ENCODE data around the gene ACVR1. TPM values are rescaled to one million over a fixed set of nuclear protein-coding genes. Genes with fewer than 3 reads are reported as not detected.

The ACVR1 gene
- total and polyA plus RNA-seq, 9 of the 15 experiments (the other 6 are each of a cell fraction or from before 2014, with no cell fraction given) = 3.8 to 14.3 (median 6.9) TPM

- no peaks in the 10 kb centered on the region for H3K9me1 ChIP-seq (ENCODE audit: control insufficient read depth, insufficient read depth, low read length)
- no peaks in the 10 kb centered on the region for H3K79me2 ChIP-seq (ENCODE audit: control insufficient read depth, insufficient read depth, low read length)
- H2AFZ ChIP-seq (ENCODE audit: low read depth, low read length) = no peak overlapping the region
- H3K27ac ChIP-seq (ENCODE audit: extremely low read depth, low read depth, low read length) = no peak overlapping the region
- ATAC-seq (no peak), FAIRE-seq (no peak), DNase-seq (ENCODE audit: extremely low read depth in 1 of 4, low spot score in 3 of 4) (no peak)
- CTCF ChIA-PET (ENCODE audit: low intra/inter-chr PET ratio) = no interaction called here
- no peak overlapping the region for H3K9ac ChIP-seq (ENCODE audit: insufficient read depth in 1 of 2, low read depth in 2 of 2, low read length in 2 of 2)
- no peak overlapping the region for H3K4me3 ChIP-seq
- no peaks in the 10 kb centered on the region for H4K20me1 ChIP-seq (replicated peaks; ENCODE audit: control insufficient read depth, insufficient read depth, low read length)
- no peaks in the 10 kb centered on the region for H3K27me3 ChIP-seq (ENCODE audit: control insufficient read depth in 2 of 2, insufficient read depth in 2 of 2, low read length in 2 of 2)
- H3K4me1 ChIP-seq (replicated peaks in 1 of 2; ENCODE audit: control insufficient read depth in 2 of 2, insufficient read depth in 2 of 2, low read length in 2 of 2) = peaks cover 19 to 43% of the 10 kb centered on the region in 2 experiments
- no peaks in the 10 kb centered on the region for H3K36me3 ChIP-seq (ENCODE audit: control insufficient read depth, insufficient read depth, low read length)
- H3K9me3 ChIP-seq (replicated peaks; ENCODE audit: control insufficient read depth, insufficient read depth, low read depth, low read length) = no peaks in the 10 kb centered on the region
- TF ChIP-seq PURB (CRISPR knock-in tag; IDR thresholded peaks at IDR 0.05; ENCODE audit: low read depth) (no peak), SPI1 (IDR thresholded peaks at IDR 0.05; ENCODE audit: borderline replicate concordance, low read depth, low read length) (peak; percentile 32; the same call in 1 of the 2 replicates)
- BruUV-seq (replicated peaks) = no TSS peak
- intact Hi-C loops (cut with micrococcal nuclease) (loop anchor here (5.0 kb wide), 1 partner anchor 85 kb away; no protein-coding TSS in a partner anchor), in situ Hi-C loops (cut with MboI) (loop anchor here (10.0 kb wide), 1 partner anchor 102 kb away; no protein-coding TSS in a partner anchor)
- POLR2A ChIA-PET = interaction anchor here (1.6 kb wide), 1 partner anchor 26 kb away, joined by 4 read pairs; the partner anchor contains the start of gene ACVR1
- H3K4me2 ChIP-seq (ENCODE audit: insufficient read depth, low read length) = no peak overlapping the region
- WGBS (ENCODE audit: insufficient coverage, low coverage, missing lambda C conversion rate) = 25% methylated on average over 1 of the region's 1 CpG
Observed at GRCh38 chr2:157902692-157903091, 26.6 kb upstream of the ACVR1 start.

- Histone ChIP-seq H3K79me2 (ENCODE audit: control insufficient read depth, insufficient read depth, low read length) (no peaks in the 10 kb centered on the region), H2AFZ (ENCODE audit: low read depth, low read length) (no peak overlapping the region), H3K9me3 (replicated peaks; ENCODE audit: control insufficient read depth, insufficient read depth, low read depth, low read length) (no peaks in the 10 kb centered on the region), H3K9me1 (ENCODE audit: control insufficient read depth, insufficient read depth, low read length) (no peaks in the 10 kb centered on the region), H3K9ac (ENCODE audit: insufficient read depth in 1 of 2, low read depth in 2 of 2, low read length in 2 of 2) (no peak overlapping the region), H3K4me2 (ENCODE audit: insufficient read depth, low read length) (no peak overlapping the region), H4K20me1 (replicated peaks; ENCODE audit: control insufficient read depth, insufficient read depth, low read length) (no peaks in the 10 kb centered on the region), H3K36me3 (ENCODE audit: control insufficient read depth, insufficient read depth, low read length) (no peaks in the 10 kb centered on the region), H3K27ac (ENCODE audit: extremely low read depth, low read depth, low read length) (no peak overlapping the region), H3K4me3 (no peak overlapping the region), H3K4me1 (replicated peaks in 1 of 2; ENCODE audit: control insufficient read depth in 2 of 2, insufficient read depth in 2 of 2, low read length in 2 of 2) (peaks cover 23 to 44% of the 10 kb centered on the region in 2 experiments), H3K27me3 (ENCODE audit: control insufficient read depth in 2 of 2, insufficient read depth in 2 of 2, low read length in 2 of 2) (no peaks in the 10 kb centered on the region)
- ATAC-seq (peak; percentile 18; the same call in 1 of the 3 replicates), FAIRE-seq (no peak), DNase-seq (ENCODE audit: extremely low read depth in 1 of 4, low spot score in 3 of 4) (peak in 1 of 4 experiments; percentile 46)
- WGBS (ENCODE audit: insufficient coverage, low coverage, missing lambda C conversion rate) = 26% methylated on average over 3 of the region's 3 CpGs
- ChIA-PET POLR2A (interaction anchor here (0.6 to 1.6 kb wide), 3 partner anchors 25 to 760 kb away, joined by 3 to 4 read pairs (median 3); partner anchors contain the start of gene ACVR1), CTCF (ENCODE audit: low intra/inter-chr PET ratio) (no interaction called here)
- in situ Hi-C loops (cut with MboI) = loop anchor here (10.0 kb wide), 1 partner anchor 103 kb away; no protein-coding TSS in a partner anchor
- BruUV-seq (replicated peaks) = no TSS peak
- intact Hi-C loops (cut with micrococcal nuclease) = loop anchor here (1.0 to 5.0 kb wide), 2 partner anchors 86 to 109 kb away; no protein-coding TSS in a partner anchor
- TF ChIP-seq CTCFL (IDR thresholded peaks at IDR 0.05; ENCODE audit: borderline replicate concordance, insufficient read depth, low read depth, low read length, poor library complexity, severe bottlenecking) = peak; percentile 56
- TF ChIP-seq CSDE1 (IDR thresholded peaks at IDR 0.05) = no peak
Observed at GRCh38 chr2:157901325-157901724, 25.2 kb upstream of the ACVR1 start.

Measured in K562 (cell line).